Activated T-cell treated with anti-CD3 and anti-CD28 coated beads, Interleukin-2, amount 50 U/mL, for 24 hours (primary cell): ENCODE measurements around the gene GADD45B.
"Not testable (repeated sequence)": the region's sequence is repeated elsewhere in the genome, so short reads cannot be mapped to it uniquely, and the experiment has no call there.

Experiments used
- DNase-seq: peaks from one replicate; pipeline ENCODE4 v3.0.0-alpha.2; 2020
- H3K27ac Mint-ChIP-seq: 2 replicates; pipeline ENCODE4 v1.8.0; 2020; ENCODE audit warnings: mild to moderate bottlenecking, mixed read lengths
- H3K27me3 Mint-ChIP-seq: 2 replicates; pipeline ENCODE4 v1.8.0; 2020; ENCODE audit warnings: mixed read lengths
- H3K36me3 Mint-ChIP-seq: 2 replicates; pipeline ENCODE4 v1.8.0; 2020; ENCODE audit warnings: low read depth, mixed read lengths
- H3K4me1 Mint-ChIP-seq: 2 replicates; pipeline ENCODE4 v1.8.0; 2020; ENCODE audit warnings: low read depth, mixed read lengths
- H3K4me3 Mint-ChIP-seq: 2 replicates; pipeline ENCODE4 v1.8.0; 2020; ENCODE audit warnings: mild to moderate bottlenecking, moderate library complexity, mixed read lengths
- H3K9me3 Mint-ChIP-seq: 2 replicates; pipeline ENCODE4 v1.8.0; 2020; ENCODE audit warnings: mixed read lengths

GADD45B gene

DNA sequence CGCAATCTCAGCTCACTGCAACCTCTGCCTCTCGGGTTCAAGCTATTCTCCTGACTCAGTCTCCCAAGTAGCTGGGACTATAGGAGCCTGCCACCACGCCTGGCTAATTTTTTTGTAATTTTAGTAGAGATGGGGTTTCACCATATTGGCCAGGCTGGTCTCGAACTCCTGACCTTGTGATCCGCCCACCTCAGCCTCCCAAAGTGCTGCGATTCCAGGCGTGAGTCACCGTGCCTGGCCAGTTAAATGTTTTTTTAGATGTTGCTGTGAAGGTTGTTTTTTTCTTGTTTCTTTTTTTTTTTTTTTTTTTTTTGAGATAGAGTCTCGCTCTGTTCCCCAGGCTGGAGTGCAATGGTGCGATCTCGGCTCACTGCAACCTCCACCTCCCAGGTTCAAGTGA lies 42.9 kb downstream of the GADD45B start:
- H3K4me3 Mint-ChIP-seq, H3K36me3 Mint-ChIP-seq, DNase-seq, H3K9me3 Mint-ChIP-seq, H3K27me3 Mint-ChIP-seq, H3K27ac Mint-ChIP-seq, H3K4me1 Mint-ChIP-seq: not testable (repeated sequence)

DNA sequence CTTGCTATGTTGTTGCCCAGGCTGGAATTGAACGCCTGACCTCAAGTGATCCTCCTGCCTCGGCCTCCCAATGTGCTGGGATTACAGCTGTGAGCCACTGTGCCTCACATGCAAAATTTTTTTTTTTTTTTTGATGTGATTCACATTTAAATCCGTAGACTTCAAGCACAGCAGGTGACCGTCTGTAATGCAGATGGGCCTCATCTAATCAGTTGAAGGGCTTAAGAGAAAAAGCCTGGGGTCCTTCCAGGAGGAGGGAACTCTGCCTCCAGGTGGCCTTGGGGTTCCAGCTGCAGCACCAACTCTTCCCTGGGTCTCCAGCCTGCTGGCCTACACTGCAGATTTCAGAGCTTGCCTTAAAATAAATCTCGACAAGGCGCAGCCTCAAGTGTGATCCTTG lies 43.6 kb downstream of the GADD45B start:
- H3K9me3 Mint-ChIP-seq, result no peaks in the 10 kb centered on the region
- no peaks in the 10 kb centered on the region for H3K36me3 Mint-ChIP-seq
- DNase-seq, result no peak
- no peak overlapping the region for H3K27ac Mint-ChIP-seq
- H3K4me1 Mint-ChIP-seq, result peaks cover 9% of the 10 kb centered on the region
- no peaks in the 10 kb centered on the region for H3K27me3 Mint-ChIP-seq
- no peak overlapping the region for H3K4me3 Mint-ChIP-seq

DNA sequence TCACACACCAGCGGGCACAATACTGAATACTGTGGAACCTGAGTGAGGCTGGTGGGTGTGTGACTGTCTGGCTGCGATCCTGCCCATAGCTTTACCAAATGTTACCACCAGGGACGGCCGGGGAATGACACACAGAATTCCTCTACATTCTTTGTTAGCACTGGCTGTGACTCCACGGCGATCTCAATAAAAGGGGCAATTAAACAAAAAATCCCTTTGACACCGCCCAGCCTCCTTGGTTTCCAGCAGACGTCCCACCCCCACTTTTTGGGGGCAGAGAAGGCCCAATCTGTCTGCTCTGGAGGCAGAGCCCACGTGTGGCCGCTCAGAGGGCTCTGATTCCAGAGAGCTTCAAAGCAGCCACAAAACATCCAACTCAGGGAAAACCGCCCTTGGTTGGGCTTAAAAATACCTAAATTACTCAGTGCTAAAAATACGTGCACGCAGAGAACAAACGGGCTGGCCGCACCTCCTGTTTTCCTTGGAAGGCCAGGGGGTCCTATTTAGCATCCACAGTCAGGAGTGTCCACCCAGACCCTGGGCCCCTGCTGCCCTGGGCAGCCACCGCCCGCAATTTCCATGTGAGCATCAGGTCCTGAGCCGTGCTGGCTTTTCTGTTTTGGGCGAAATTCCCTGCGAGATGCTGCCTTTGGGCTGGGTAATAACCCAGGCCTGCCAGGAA lies 47.8 kb downstream of the GADD45B start:
- Mint-ChIP-seq H3K36me3 (no peaks in the 10 kb centered on the region), H3K4me1 (no peaks in the 10 kb centered on the region), H3K9me3 (no peaks in the 10 kb centered on the region), H3K4me3 (no peak overlapping the region), H3K27me3 (no peaks in the 10 kb centered on the region), H3K27ac (no peak overlapping the region)
- no peak for DNase-seq

DNA sequence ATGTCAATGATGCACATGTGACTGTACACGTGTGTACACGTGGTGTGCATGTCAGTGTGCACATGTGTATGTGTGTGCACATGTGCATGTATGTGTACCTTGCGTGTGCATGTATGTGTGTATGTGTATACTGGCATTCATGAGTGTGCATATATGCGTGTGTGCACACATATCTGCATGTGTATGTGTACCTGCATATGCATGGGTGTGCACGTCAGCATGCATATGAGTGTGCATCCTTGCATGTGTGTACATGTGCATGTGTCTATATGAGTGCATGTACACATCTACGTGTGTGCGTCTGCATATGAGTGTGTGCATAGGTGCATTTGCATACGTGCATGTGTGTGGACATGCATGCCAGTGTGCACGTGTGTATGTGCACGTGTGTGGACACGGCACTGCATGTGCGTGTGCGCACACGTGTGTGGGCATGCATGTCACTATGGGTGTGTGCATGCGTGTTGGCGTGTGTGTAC lies 48.5 kb downstream of the GADD45B start:
- no peaks in the 10 kb centered on the region for H3K9me3 Mint-ChIP-seq
- no peak overlapping the region for H3K27ac Mint-ChIP-seq
- H3K4me1 Mint-ChIP-seq, result no peaks in the 10 kb centered on the region
- no peak for DNase-seq
- no peak overlapping the region for H3K4me3 Mint-ChIP-seq
- no peaks in the 10 kb centered on the region for H3K27me3 Mint-ChIP-seq
- no peaks in the 10 kb centered on the region for H3K36me3 Mint-ChIP-seq

DNA sequence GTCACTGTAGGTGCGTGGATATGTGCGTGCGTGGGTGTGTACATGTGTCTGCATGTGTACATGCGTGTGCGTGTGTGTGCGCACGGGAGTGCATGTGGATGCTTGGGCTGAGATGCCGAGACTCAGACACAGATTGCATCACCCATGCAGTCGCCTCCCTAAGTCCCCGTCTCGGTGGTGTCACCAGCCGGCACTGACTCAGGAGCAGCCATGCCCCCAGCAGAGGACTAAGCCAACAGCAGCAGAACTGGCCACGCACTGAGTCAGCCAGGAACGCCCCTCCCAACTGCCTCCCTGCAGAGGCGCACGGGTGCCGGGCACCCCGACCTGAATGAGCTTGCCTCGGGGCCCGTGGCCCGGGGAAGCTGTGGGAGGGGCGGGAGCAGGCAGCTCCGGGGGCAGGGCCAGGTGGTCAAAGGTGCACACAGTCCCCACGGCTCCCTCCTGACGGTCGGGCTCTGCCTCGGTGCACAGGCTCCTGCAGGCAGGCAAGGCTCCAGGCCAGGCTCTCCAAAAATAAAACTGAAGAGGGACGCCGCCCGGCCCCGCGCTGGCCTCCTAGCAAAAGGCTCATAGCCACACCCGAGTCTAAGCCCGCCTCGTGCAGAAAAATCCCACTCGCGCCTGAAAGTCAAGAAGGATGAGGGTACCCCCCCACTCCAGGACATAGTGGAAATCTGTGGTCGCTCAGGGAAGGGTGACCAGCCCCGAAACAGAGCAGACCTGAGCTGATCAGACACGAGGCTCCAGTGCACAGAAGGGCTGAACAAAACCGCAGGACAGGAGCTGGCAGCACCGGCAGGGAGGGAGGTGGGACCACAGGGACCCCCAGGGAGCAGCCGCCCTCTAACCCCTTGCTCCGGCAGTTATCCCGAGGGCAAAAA lies 49.2 kb downstream of the GADD45B start:
- Mint-ChIP-seq H3K4me1 (no peaks in the 10 kb centered on the region), H3K9me3 (no peaks in the 10 kb centered on the region), H3K4me3 (no peak overlapping the region), H3K27me3 (no peaks in the 10 kb centered on the region), H3K36me3 (no peaks in the 10 kb centered on the region), H3K27ac (no peak overlapping the region)
- DNase-seq, result no peak

DNA sequence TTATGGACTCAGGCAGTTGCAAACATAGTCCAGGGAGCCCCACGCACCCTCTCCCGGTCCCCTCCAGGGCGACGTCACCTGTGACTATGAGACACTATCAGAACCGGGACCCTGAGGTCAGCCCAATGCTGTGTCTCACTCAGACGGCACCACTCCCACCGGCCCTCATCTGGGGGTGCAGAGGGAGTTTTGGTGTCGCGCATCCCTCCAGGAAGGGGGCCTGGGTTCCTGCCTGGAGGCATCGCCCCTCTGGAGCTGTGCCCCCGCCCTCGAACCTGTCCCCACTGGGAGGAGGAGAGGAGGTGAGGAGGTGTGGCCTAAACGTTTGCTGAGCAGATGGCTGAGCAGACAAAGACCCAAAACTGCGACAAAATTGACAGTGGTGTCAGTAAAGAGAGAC lies 51.2 kb downstream of the GADD45B start:
- H3K27me3 Mint-ChIP-seq, result no peaks in the 10 kb centered on the region
- H3K27ac Mint-ChIP-seq, result no peak overlapping the region
- no peak overlapping the region for H3K4me3 Mint-ChIP-seq
- no peaks in the 10 kb centered on the region for H3K9me3 Mint-ChIP-seq
- no peaks in the 10 kb centered on the region for H3K36me3 Mint-ChIP-seq
- peaks cover under 1% of the 10 kb centered on the region for H3K4me1 Mint-ChIP-seq
- DNase-seq, result no peak

DNA sequence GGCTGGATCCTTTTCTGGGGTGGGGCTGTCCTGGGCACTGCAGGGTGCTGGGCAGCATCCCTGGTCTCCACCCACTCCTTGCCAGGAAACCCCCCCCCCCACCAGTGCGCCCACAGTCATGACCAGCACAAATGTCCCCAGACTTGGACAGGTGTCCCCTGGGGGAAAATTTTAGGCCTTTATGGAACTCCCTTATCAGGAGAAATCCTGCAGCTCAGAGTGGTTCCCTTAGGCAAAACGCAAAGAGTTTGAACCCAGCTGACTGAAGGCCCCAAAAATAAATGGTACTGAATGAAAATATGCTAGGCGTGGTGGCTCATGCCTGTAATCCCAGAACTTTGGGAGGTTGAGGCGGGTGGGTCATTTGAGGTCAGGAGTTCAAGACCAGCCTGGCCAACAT lies 51.8 kb downstream of the GADD45B start:
- Mint-ChIP-seq H3K27ac (no peak overlapping the region), H3K36me3 (no peaks in the 10 kb centered on the region), H3K4me3 (no peak overlapping the region), H3K9me3 (no peaks in the 10 kb centered on the region), H3K27me3 (no peaks in the 10 kb centered on the region), H3K4me1 (peaks cover 6% of the 10 kb centered on the region)
- DNase-seq, result no peak
